Nephron progenitor cell (in vitro differentiated cells): ENCODE data around the gene RFTN1.
A peak's percentile ranks its signal among the peaks of the same experiment; 100 is the strongest.

Experiments
- DNase-seq: peaks from one replicate; pipeline ENCODE4 v3.0.0; 2021
- H3K27ac Mint-ChIP-seq: 2 replicates; pipeline ENCODE4 v1.8.0; 2021; ENCODE audit warnings: mild to moderate bottlenecking, moderate library complexity, mixed read lengths
- H3K27me3 Mint-ChIP-seq: 2 replicates; pipeline ENCODE4 v1.8.0; 2021; ENCODE audit warnings: mild to moderate bottlenecking, low read depth, mixed read lengths; ENCODE audit not compliant: poor library complexity
- H3K36me3 Mint-ChIP-seq: 2 replicates; pipeline ENCODE4 v1.8.0; 2021; ENCODE audit warnings: low read depth, mixed read lengths
- H3K4me1 Mint-ChIP-seq: 2 replicates; pipeline ENCODE4 v1.8.0; 2021; ENCODE audit warnings: mixed read lengths
- H3K4me3 Mint-ChIP-seq: 2 replicates; pipeline ENCODE4 v1.8.0; 2021; ENCODE audit warnings: mild to moderate bottlenecking, moderate library complexity, mixed read lengths
- H3K9me3 Mint-ChIP-seq: 2 replicates; pipeline ENCODE4 v1.8.0; 2021; ENCODE audit warnings: mild to moderate bottlenecking, moderate library complexity, mixed read lengths
- CTCF ChIP-seq: fragments of 200-600 bp; sonication (generic); IDR thresholded peaks from 2 replicates; pipeline ENCODE4 v1.5.0; 2021; ENCODE audit warnings: antibody characterized with exemption

The RFTN1 gene

DNA sequence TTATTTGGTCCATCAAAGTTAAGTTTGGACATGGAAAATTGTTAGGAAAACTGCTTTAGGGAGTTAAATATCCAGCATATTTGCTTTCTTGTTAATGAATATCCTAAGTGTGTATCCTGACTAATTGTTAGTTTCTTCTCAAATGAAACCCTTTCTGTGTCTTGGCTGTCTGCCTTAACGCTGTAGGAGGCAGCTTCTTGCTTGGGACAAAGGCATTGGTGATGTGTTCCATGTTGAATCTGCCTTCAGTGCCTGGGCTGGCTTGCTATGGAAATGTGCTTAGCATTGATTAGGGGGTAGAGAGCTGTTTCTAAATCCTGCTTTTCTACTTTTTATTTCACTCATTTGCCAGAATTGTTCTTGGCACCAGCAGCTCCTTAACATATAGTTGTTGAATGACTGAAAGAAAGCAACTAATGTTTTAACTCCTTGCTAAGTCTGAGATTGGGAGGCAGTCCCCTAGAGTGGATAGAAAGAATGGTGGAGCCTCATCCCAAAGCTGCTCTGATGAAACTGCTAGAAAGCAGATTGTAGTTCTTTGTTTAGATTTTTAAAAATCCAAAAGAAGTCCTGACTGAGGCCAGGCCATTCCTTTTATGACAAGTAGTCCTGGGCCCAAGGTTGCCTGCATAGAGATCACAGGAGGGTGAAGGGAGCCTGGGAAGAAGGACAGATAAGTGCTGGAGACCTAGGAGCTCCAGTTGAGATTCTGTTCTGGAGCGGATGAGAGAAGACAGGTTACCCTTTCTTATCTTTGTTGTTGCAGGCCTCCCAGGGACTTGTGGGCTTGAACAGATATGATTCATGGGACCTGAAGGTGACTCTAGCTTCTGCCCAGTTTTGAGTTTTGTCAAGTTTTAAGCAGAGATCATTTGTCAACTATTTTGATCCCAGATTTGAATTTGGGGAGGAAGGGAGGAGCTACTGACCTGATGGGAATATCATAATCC is 209.2 kb downstream of the RFTN1 start:
- Mint-ChIP-seq H3K27ac (peak overlapping the region; percentile 77), H3K4me3 (no peak overlapping the region)
- no peak for DNase-seq

DNA sequence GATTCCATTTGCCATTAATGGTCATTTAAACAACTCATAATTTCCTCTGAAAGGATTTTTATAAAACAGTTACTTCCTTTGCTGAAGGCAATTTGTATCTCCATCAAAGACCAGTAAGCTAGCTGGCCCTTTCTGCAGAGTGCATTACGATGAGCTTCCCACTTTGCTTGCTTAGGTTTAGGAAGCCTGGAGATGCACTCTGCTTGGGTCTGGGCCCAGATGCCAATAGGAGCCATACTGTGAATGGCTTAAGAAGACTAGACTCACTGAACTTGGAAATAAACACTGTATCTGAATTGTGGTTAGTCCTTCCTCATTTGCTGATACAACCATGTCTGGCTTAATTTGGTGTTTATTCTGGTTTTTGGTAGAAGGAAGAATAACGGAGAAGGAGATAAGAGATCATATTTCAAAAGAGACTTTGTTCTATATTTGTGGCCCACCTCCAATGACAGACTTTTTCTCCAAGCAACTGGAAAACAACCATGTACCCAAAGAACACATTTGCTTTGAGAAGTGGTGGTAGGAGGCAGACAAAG is 210.4 kb downstream of the RFTN1 start:
- H3K4me3 Mint-ChIP-seq, result no peak overlapping the region
- H3K27ac Mint-ChIP-seq, result no peak overlapping the region
- H3K27me3 Mint-ChIP-seq, result no peaks in the 10 kb centered on the region
- H3K36me3 Mint-ChIP-seq, result peaks cover 79% of the 10 kb centered on the region
- no peak for TF ChIP-seq CTCF
- no peak for DNase-seq
- peaks cover 25% of the 10 kb centered on the region for H3K4me1 Mint-ChIP-seq
- H3K9me3 Mint-ChIP-seq, result peaks cover 3% of the 10 kb centered on the region

More for the DNA sequence above, 209.2 kb downstream of the RFTN1 start:
- TF ChIP-seq CTCF, result no peak
- no peaks in the 10 kb centered on the region for H3K9me3 Mint-ChIP-seq
- peaks cover 25% of the 10 kb centered on the region for H3K4me1 Mint-ChIP-seq
- H3K27me3 Mint-ChIP-seq, result no peaks in the 10 kb centered on the region
- H3K36me3 Mint-ChIP-seq, result peaks cover 77% of the 10 kb centered on the region

- TF ChIP-seq CTCF, result no peak
- DNase-seq, result no peak
- Mint-ChIP-seq H3K4me3 (no peak overlapping the region), H3K36me3 (peaks cover 79% of the 10 kb centered on the region), H3K27ac (no peak overlapping the region), H3K9me3 (peaks cover 5% of the 10 kb centered on the region), H3K4me1 (peaks cover 25% of the 10 kb centered on the region), H3K27me3 (no peaks in the 10 kb centered on the region)
Measured at GRCh38 chr3:16302082-16302631, 211.3 kb downstream of the RFTN1 start.

GRCh38 chr3:16301507-16301906 is 212.0 kb downstream of the RFTN1 start:
- peak overlapping the region; percentile 75 for H3K27ac Mint-ChIP-seq
- peaks cover 79% of the 10 kb centered on the region for H3K36me3 Mint-ChIP-seq

DNA sequence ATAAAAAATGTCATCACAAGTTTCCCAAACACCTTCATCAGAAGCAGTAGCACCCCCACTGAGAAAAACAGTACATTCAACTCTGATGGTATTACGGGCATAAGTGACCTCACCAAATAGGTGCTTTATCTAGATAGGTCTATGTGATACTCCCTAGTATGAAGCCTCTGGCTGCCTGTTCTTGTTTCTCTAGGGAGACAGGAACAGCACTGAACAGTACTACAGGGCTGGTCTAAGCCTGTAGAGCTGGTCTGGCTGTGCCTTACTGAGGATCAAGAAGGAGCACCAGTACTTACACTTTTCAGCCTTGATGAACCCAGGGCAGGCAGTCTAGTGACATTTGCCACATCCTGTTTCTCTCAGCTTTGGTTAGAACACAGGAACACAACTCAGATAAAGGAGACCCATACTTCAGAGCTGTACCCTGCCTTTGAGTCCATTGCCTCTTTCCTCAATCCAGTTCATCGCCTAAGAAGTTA is 212.6 kb downstream of the RFTN1 start:
- no peak for DNase-seq
- Mint-ChIP-seq H3K4me1 (peaks cover 25% of the 10 kb centered on the region), H3K36me3 (peaks cover 79% of the 10 kb centered on the region), H3K27ac (peak overlapping the region; percentile 87), H3K27me3 (no peaks in the 10 kb centered on the region), H3K9me3 (peaks cover 18% of the 10 kb centered on the region), H3K4me3 (peak overlapping the region; percentile 41)
- TF ChIP-seq CTCF, result no peak

More at GRCh38 chr3:16301507-16301906, 212.0 kb downstream of the RFTN1 start:
- no peak for DNase-seq
- TF ChIP-seq CTCF, result no peak
- Mint-ChIP-seq H3K9me3 (peaks cover 12% of the 10 kb centered on the region), H3K27me3 (no peaks in the 10 kb centered on the region), H3K4me1 (peaks cover 25% of the 10 kb centered on the region), H3K4me3 (peak overlapping the region; percentile 30)
